Liver (tissue), 3 donors: Measurements from ENCODE around the gene PER2.

Experiments used
- EGR1 ChIP-seq, 2 donors: IDR thresholded peaks; 2 replicates each; pipeline ENCODE4 v1.6.1; 2016 to 2018; ENCODE audit warnings: antibody characterized with exemption in 2 of 2, low read depth in 2 of 2
- FOXA2 ChIP-seq: IDR thresholded peaks from 2 replicates; pipeline ENCODE4 v1.6.1; 2016; ENCODE audit warnings: antibody characterized with exemption
- GABPA ChIP-seq, 2 donors: IDR thresholded peaks in 1 of 2; conservative IDR thresholded peaks in 1 of 2; 2 replicates each; pipeline ENCODE4 v1.6.1; 2016; ENCODE audit warnings: antibody characterized with exemption in 2 of 2, mild to moderate bottlenecking in 1 of 2, moderate library complexity in 1 of 2
- JUND ChIP-seq, 2 donors: IDR thresholded peaks; 2 replicates each; pipeline ENCODE4 v1.6.1; 2016; ENCODE audit warnings: antibody characterized with exemption in 2 of 2
- RAD21 ChIP-seq, 2 donors: IDR thresholded peaks; 2 replicates each; pipeline ENCODE4 v1.6.1; 2016; ENCODE audit warnings: antibody characterized with exemption in 2 of 2, mild to moderate bottlenecking in 2 of 2
- SP1 ChIP-seq: IDR thresholded peaks from 2 replicates; pipeline ENCODE4 v1.6.1; 2018; ENCODE audit warnings: antibody characterized with exemption, mild to moderate bottlenecking
- TAF1 ChIP-seq: conservative IDR thresholded peaks from 2 replicates; pipeline ENCODE4 v1.6.1; 2016; ENCODE audit warnings: antibody characterized with exemption, mild to moderate bottlenecking
- YY1 ChIP-seq: IDR thresholded peaks from 2 replicates; pipeline ENCODE4 v1.6.1; 2016; ENCODE audit warnings: antibody characterized with exemption, mild to moderate bottlenecking
- TF ChIP-seq, protein P1 (sequence below): fragments of 150-350 bp; IDR thresholded peaks from 2 replicates; pipeline ENCODE4 v1.5.1; 2017; ENCODE audit warnings: improper control_type of control experiment, low read depth, low read length; ENCODE audit not compliant: missing input control
- TF ChIP-seq, protein P2 (sequence below): IDR thresholded peaks from 2 replicates; pipeline ENCODE4 v1.6.1; 2016; ENCODE audit warnings: antibody characterized with exemption
- TF ChIP-seq, protein P3 (sequence below): IDR thresholded peaks from 2 replicates; pipeline ENCODE4 v1.6.1; 2016; ENCODE audit warnings: antibody characterized with exemption, mild to moderate bottlenecking
- TF ChIP-seq, protein P4 (sequence below): IDR thresholded peaks from 2 replicates; pipeline ENCODE4 v1.6.1; 2016; ENCODE audit warnings: antibody characterized with exemption
- TF ChIP-seq, protein P5 (sequence below): IDR thresholded peaks from 2 replicates; pipeline ENCODE4 v1.6.1; 2016; ENCODE audit warnings: antibody characterized with exemption
- donor health status: healthy.
- donor health status: healthy.

DNA sequence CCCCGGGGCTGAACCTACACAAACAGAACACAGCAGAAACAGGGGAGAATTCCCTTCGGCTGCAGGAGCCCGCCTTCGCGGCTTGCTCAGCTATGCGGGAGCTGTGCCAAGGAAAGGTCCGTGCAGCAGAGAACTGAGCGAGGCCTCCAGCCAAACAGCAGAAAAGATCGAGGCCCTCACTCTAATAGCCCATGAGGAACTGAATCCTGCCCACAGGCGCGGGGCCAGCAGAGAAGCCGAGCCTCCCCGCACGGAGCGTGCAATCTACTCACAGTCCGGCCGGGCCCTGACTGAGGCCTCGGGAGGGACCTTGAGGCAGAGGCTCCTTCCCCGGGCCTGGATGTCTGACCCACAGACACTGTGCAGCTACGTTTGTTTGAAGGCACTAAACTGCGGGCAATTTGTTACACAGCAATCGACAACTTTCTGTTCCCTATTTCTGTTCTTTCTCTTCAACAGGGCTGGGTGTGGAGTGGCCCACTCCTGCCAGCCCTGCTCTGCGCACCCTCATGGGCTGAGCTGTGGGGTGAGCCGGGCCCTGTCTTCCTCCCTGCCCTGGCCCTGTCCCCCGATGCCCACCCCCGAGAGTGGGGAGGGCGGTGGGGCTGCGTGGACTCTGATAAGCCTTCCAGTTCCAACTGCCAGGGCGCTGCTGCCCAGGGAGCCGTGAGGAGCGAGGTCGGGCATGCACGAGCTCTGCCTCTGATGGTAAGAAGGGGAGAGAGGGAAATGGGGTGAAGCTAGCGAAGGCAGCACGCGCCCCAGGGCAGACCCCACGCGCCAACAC, 62.3 kb downstream of the PER2 start:
- TF ChIP-seq, protein P1, sequence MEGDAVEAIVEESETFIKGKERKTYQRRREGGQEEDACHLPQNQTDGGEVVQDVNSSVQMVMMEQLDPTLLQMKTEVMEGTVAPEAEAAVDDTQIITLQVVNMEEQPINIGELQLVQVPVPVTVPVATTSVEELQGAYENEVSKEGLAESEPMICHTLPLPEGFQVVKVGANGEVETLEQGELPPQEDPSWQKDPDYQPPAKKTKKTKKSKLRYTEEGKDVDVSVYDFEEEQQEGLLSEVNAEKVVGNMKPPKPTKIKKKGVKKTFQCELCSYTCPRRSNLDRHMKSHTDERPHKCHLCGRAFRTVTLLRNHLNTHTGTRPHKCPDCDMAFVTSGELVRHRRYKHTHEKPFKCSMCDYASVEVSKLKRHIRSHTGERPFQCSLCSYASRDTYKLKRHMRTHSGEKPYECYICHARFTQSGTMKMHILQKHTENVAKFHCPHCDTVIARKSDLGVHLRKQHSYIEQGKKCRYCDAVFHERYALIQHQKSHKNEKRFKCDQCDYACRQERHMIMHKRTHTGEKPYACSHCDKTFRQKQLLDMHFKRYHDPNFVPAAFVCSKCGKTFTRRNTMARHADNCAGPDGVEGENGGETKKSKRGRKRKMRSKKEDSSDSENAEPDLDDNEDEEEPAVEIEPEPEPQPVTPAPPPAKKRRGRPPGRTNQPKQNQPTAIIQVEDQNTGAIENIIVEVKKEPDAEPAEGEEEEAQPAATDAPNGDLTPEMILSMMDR = no peak
- no peak for TF ChIP-seq RAD21 (IDR thresholded peaks at IDR 0.05)
- TF ChIP-seq, protein P2, sequence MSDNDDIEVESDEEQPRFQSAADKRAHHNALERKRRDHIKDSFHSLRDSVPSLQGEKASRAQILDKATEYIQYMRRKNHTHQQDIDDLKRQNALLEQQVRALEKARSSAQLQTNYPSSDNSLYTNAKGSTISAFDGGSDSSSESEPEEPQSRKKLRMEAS = no peak
- TF ChIP-seq, protein P3, sequence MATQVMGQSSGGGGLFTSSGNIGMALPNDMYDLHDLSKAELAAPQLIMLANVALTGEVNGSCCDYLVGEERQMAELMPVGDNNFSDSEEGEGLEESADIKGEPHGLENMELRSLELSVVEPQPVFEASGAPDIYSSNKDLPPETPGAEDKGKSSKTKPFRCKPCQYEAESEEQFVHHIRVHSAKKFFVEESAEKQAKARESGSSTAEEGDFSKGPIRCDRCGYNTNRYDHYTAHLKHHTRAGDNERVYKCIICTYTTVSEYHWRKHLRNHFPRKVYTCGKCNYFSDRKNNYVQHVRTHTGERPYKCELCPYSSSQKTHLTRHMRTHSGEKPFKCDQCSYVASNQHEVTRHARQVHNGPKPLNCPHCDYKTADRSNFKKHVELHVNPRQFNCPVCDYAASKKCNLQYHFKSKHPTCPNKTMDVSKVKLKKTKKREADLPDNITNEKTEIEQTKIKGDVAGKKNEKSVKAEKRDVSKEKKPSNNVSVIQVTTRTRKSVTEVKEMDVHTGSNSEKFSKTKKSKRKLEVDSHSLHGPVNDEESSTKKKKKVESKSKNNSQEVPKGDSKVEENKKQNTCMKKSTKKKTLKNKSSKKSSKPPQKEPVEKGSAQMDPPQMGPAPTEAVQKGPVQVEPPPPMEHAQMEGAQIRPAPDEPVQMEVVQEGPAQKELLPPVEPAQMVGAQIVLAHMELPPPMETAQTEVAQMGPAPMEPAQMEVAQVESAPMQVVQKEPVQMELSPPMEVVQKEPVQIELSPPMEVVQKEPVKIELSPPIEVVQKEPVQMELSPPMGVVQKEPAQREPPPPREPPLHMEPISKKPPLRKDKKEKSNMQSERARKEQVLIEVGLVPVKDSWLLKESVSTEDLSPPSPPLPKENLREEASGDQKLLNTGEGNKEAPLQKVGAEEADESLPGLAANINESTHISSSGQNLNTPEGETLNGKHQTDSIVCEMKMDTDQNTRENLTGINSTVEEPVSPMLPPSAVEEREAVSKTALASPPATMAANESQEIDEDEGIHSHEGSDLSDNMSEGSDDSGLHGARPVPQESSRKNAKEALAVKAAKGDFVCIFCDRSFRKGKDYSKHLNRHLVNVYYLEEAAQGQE = no peak
- TF ChIP-seq, protein P4, sequence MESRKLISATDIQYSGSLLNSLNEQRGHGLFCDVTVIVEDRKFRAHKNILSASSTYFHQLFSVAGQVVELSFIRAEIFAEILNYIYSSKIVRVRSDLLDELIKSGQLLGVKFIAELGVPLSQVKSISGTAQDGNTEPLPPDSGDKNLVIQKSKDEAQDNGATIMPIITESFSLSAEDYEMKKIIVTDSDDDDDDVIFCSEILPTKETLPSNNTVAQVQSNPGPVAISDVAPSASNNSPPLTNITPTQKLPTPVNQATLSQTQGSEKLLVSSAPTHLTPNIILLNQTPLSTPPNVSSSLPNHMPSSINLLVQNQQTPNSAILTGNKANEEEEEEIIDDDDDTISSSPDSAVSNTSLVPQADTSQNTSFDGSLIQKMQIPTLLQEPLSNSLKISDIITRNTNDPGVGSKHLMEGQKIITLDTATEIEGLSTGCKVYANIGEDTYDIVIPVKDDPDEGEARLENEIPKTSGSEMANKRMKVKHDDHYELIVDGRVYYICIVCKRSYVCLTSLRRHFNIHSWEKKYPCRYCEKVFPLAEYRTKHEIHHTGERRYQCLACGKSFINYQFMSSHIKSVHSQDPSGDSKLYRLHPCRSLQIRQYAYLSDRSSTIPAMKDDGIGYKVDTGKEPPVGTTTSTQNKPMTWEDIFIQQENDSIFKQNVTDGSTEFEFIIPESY = no peak
- no peak for TF ChIP-seq TAF1
- TF ChIP-seq GABPA (IDR thresholded peaks at IDR 0.05 in 1 of 2, conservative IDR thresholded peaks at IDR 0.05 in 1 of 2) = no peak
- TF ChIP-seq YY1 = no peak
- TF ChIP-seq, protein P5, sequence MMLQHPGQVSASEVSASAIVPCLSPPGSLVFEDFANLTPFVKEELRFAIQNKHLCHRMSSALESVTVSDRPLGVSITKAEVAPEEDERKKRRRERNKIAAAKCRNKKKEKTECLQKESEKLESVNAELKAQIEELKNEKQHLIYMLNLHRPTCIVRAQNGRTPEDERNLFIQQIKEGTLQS = no peak
- TF ChIP-seq SP1 = no peak
- TF ChIP-seq FOXA2 = no peak
- TF ChIP-seq JUND (IDR thresholded peaks at IDR 0.05) = no peak
- no peak for TF ChIP-seq EGR1 (IDR thresholded peaks at IDR 0.05; ENCODE audit: low read depth in 2 of 2)
